Stimulated activated CD4-positive, alpha-beta T cell treated with anti-CD3 and anti-CD28 coated beads, Interleukin-1b, Interleukin-23, amount 100 ng/mL, for 48 hours (primary cell): Measurements from ENCODE around the gene AZU1.
"Not testable (repeated sequence)": the region's sequence is repeated elsewhere in the genome, so short reads cannot be mapped to it uniquely, and the experiment has no call there.

Source experiments
- DNase-seq: peaks from one replicate; pipeline ENCODE4 v3.0.0-alpha.2; 2020

AZU1 gene

DNA sequence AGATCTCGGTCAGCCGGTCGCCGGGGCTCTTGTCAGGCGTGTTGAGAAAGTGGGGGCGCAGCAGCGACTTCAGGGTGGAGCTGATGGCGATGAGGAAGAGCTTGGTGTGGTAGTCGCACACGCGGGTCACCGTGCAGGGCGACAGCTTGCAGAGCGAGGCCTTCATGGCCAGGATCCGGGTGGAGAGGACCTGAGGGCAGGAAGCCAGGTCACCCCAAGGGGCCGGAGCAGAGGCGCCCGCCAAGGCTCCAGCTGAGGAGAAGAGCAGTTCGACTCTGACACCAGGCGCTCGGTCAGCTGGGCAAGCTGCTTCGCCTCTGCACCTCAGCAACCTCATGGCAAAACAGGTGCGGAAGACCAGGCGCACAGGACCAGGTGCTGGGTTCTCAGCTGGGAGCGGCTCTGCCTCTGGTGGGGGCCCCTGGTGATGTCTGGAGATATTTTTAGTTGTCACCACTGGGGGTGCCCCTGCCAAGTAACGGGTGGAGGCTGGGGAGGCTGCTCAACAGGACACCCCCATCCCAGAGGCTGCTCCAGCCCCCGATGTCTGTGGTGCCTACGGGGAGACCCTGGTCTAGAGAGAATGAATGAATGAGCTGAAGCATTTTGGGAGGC, 47.7 kb downstream of the AZU1 start:
- DNase-seq: no peak

DNA sequence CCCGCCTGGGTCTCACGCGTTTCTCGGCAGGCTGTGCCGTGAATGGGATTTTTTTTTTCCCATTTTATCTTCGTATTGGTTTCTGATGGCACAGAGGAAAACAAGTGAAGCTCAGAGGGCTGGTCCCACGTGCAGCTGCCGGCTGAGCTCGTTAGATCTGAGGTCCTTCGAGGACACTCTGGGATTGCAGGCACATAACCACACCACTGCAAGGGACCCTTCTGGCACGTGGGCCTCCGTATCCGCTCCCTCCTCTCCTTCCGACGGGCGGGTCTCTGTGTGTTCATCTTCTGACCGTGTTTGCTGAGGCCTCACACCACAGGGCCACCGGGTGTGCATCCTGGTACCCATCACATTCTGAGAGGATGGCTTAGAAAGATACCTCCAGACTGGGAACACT, 48.5 kb downstream of the AZU1 start:
- DNase-seq: no peak

DNA sequence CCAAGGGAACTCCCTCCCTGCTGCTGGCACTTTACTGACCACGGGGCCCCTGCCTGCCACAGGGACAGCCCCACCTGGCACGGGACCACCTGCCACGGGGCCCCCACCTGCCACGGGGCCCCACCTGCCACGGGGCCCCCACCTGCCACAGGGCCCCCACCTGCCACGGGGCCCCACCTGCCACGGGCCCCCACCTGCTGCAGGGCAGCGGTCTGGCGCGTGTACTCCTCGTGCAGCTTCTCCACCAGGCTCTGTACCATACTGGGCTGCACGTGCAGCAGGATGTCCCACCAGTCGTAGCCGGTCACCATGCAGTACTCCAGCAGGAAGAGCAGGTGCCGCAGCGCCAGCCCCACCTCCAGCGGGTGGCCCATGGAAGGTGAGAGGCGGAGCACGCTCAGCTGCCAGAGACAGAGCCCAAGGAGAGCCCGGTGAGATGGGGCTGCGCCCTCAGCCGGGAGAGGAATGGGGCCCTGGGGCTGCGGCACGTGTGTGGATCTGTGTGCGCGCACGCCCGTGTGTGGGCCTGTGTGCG, 49.2 kb downstream of the AZU1 start:
- DNase-seq: no peak

DNA sequence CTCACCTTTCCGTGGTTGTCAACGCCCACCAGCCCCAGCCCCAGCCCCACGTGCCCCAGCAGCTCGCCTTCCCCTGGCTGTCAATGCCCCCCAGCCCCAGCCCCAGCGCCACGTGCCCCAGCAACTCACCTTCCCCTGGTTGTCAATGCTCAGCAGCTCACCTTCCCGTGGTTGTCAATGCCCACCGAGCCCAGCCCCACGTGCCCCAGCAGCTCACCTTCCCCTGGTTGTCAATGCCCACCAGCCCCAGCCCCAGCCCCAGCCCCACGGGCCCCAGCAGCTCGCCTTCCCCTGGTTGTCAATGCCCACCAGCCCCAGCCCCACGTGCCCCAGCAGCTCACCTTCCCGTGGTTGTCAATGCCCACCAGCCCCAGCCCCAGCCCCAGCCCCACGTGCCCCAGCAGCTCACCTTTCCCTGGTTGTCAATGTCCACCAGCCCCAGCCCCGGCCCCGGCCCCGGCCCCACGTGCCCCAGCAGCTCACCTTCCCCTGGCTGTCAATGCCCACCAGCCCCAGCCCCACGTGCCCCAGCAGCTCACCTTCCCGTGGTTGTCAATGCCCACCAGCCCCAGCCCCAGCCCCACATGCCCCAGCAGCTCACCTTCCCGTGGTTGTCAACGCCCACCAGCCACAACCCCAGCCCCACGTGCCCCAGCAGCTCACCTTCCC, 50.5 kb downstream of the AZU1 start:
- DNase-seq: not testable (repeated sequence)

DNA sequence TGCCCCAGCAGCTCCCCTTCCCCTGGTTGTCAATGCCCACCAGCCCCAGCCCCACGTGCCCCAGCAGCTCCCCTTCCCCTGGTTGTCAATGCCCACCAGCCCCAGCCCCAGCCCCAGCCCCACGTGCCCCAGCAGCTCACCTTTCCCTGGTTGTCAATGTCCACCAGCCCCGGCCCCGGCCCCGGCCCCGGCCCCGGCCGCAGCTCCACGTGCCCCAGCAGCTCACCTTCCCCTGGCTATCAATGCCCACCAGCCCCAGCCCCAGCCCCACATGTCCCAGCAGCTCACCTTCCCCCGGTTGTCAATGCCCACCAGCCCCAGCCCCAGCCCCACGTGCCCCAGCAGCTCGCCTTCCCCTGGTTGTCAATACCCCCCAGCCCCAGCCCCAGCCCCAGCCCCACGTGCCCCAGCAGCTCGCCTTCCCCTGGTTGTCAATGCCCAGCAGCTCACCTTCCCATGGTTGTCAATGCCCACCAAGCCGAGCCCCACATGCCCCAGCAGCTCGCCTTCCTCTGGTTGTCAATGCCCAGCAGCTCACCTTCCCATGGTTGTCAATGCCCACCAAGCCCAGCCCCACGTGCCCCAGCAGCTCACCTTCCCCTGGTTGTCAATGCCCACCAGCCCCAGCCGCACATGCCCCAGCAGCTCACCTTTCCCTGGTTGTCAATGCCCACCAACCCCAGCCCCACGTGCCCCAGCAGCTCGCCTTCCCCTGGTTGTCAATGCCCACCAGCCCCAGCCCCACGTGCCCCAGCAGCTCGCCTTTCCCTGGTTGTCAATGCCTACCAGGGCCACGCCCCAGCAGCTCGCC, 51.3 kb downstream of the AZU1 start:
- DNase-seq: not testable (repeated sequence)

DNA sequence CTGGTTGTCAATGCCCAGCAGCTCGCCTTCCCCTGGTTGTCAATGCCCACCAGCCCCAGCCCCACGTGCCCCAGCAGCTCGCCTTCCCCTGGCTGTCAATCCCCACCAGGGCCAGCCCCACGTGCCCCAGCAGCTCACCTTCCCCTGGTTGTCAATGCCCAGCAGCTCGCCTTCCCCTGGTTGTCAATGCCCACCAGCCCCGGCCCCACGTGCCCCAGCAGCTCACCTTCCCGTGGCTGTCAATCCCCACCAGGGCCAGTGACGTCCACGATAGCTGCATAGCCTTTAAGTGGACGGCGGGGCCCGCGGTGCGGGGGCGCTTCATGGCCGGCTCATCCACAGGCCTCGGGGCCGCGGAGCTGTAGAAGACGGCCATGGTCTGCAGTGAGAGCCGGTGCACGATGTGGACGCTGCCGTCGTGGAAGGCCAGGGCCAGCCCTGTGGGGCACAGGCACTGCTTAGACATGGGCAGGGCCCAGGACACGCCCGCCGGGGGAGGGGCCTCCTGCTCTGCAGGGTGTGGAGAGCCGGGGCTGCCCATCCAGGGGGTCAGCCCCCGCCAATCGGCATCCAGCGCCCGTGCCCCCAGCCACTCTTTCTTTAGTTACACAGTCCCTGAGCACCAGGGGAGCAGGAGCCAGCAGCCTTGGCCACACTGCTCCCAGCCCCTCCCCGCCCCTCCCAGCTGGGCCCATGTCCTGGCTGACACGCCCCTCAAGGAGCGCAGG, 52.2 kb downstream of the AZU1 start:
- DNase-seq: no peak
